ENCODE measurements around the gene CHTOP. TPM values are rescaled to one million over a fixed set of nuclear protein-coding genes. Genes with fewer than 3 reads are reported as not detected.
A peak's percentile ranks its signal among the peaks of the same experiment; 100 is the strongest.

CHTOP gene
- total and polyA plus RNA-seq, 3 donors from 2014 or later: 86.1 to 101 (median 87.8) TPM

GRCh38 chr1:153611356-153611755 lies 22.5 kb upstream of the CHTOP start:
- H3K4me1 ChIP-seq: peaks cover 45% of the 10 kb centered on the region
- peak overlapping the region in 1 of 2 donors; percentile 76 for H3K4me3 ChIP-seq
- TF ChIP-seq CTCF (IDR thresholded peaks at IDR 0.05) (no peak), POLR2A (IDR thresholded peaks at IDR 0.05) (no peak)
- H3K9me3 ChIP-seq: no peaks in the 10 kb centered on the region
- H3K27me3 ChIP-seq: no peaks in the 10 kb centered on the region
- no peak overlapping the region for H3K27ac ChIP-seq
- intact Hi-C loops (cut with DNase I; ENCODE audit: low total_unique reads): no loop called here
- DNase-seq: no peak
- 55 to 76% methylated on average over 1 of the region's 1 CpG for WGBS, 2 donors
- H3K36me3 ChIP-seq (ENCODE audit: low read depth, missing control alignments): no peaks in the 10 kb centered on the region

- no peaks in the 10 kb centered on the region for H3K9me3 ChIP-seq
- TF ChIP-seq CTCF (IDR thresholded peaks at IDR 0.05): no peak
- TF ChIP-seq POLR2A (IDR thresholded peaks at IDR 0.05): no peak
- 35 to 40% methylated on average over 11 of the region's 11 CpGs for WGBS, 2 donors
- peaks cover 45% of the 10 kb centered on the region for H3K4me1 ChIP-seq
- H3K27ac ChIP-seq: peak overlapping the region; percentile 75 to 88
- H3K27me3 ChIP-seq: no peaks in the 10 kb centered on the region
- intact Hi-C loops (cut with DNase I; ENCODE audit: low total_unique reads): no loop called here
- no peaks in the 10 kb centered on the region for H3K36me3 ChIP-seq (ENCODE audit: low read depth, missing control alignments)
- H3K4me3 ChIP-seq: peak overlapping the region; percentile 54 to 76
- peak; percentile 43 for DNase-seq
Observed at GRCh38 chr1:153612111-153612754, 21.6 kb upstream of the CHTOP start.

GRCh38 chr1:153612755-153613331 lies 21.0 kb upstream of the CHTOP start, which contains the start of gene S100A16:
Gene S100A16, minus strand, starts transcription at chr1:153613137. Its CDS starts 4,986 bp downstream, at chr1:153608151.
- peak within 1 kb of the TSS; percentile 75 to 88 for H3K27ac ChIP-seq
- peaks cover 40% of the 10 kb centered on the region for H3K4me1 ChIP-seq
- peak within 1 kb of the TSS; percentile 54 to 76 for H3K4me3 ChIP-seq
- no peaks in the 10 kb centered on the region for H3K27me3 ChIP-seq
- TF ChIP-seq CTCF (IDR thresholded peaks at IDR 0.05) (no peak), POLR2A (IDR thresholded peaks at IDR 0.05) (no peak)
- DNase-seq: peak; percentile 84
- no peaks in the 10 kb centered on the region for H3K9me3 ChIP-seq
- 29 to 70% methylated on average over 3 to 9 of the region's 9 CpGs for WGBS, 2 donors
- intact Hi-C loops (cut with DNase I; ENCODE audit: low total_unique reads): no loop called here
- H3K36me3 ChIP-seq (ENCODE audit: low read depth, missing control alignments): no peaks in the 10 kb centered on the region

GRCh38 chr1:153613406-153613805 lies 20.5 kb upstream of the CHTOP start:
- Histone ChIP-seq H3K4me3 (no peak overlapping the region), H3K36me3 (ENCODE audit: low read depth, missing control alignments) (no peaks in the 10 kb centered on the region)

More at GRCh38 chr1:153613406-153613805, 20.5 kb upstream of the CHTOP start:
- Histone ChIP-seq H3K27ac (peak overlapping the region; percentile 75 to 88), H3K4me1 (peaks cover 35% of the 10 kb centered on the region), H3K27me3 (no peaks in the 10 kb centered on the region), H3K9me3 (no peaks in the 10 kb centered on the region)
- no peak for DNase-seq
- WGBS, 2 donors: 67 to 72% methylated on average over 3 to 5 of the region's 5 CpGs
- intact Hi-C loops (cut with DNase I; ENCODE audit: low total_unique reads): no loop called here
- TF ChIP-seq CTCF (IDR thresholded peaks at IDR 0.05): no peak
- no peak for TF ChIP-seq POLR2A (IDR thresholded peaks at IDR 0.05)
